ENCODE measurements around the gene TMPRSS3.

TMPRSS3 gene

GRCh38 chr21:42343101-42343500 lies 52.8 kb downstream of the TMPRSS3 start:
- Histone ChIP-seq H3K4me1 (ENCODE audit: control insufficient read depth in 5 of 5, insufficient read depth in 5 of 5, low read length in 5 of 5) (peaks cover 0 to 4% (median 0%) of the 10 kb centered on the region in 5 donors), H3K9ac (ENCODE audit: low read length in 5 of 5) (no peak overlapping the region), H3K36me3 (ENCODE audit: control insufficient read depth in 5 of 5, insufficient read depth in 5 of 5, low read length in 5 of 5) (no peaks in the 10 kb centered on the region), H3K9me3 (ENCODE audit: control insufficient read depth in 5 of 5, low read length in 5 of 5) (no peaks in the 10 kb centered on the region), H3K27me3 (ENCODE audit: control insufficient read depth in 5 of 5, insufficient read depth in 4 of 5, low read length in 5 of 5) (peaks cover 0 to 16% (median 3%) of the 10 kb centered on the region in 5 donors), H3K27ac (ENCODE audit: low read depth, low read length) (no peak overlapping the region), H3K4me3 (ENCODE audit: low read depth in 1 of 5, low read length in 5 of 5) (no peak overlapping the region)

- peaks cover 0 to 8% (median 0%) of the 10 kb centered on the region in 5 donors for H3K4me1 ChIP-seq (ENCODE audit: control insufficient read depth in 5 of 5, insufficient read depth in 5 of 5, low read length in 5 of 5)
Observed at GRCh38 chr21:42341776-42342542, 53.9 kb downstream of the TMPRSS3 start.

GRCh38 chr21:42340187-42341050 lies 55.4 kb downstream of the TMPRSS3 start:
- Histone ChIP-seq H3K36me3 (ENCODE audit: control insufficient read depth in 5 of 5, insufficient read depth in 5 of 5, low read length in 5 of 5) (no peaks in the 10 kb centered on the region), H3K4me3 (ENCODE audit: low read depth in 1 of 5, low read length in 5 of 5) (no peak overlapping the region), H3K9me3 (ENCODE audit: control insufficient read depth in 5 of 5, low read length in 5 of 5) (no peaks in the 10 kb centered on the region), H3K27me3 (ENCODE audit: control insufficient read depth in 5 of 5, insufficient read depth in 4 of 5, low read length in 5 of 5) (peaks cover 0 to 16% (median 8%) of the 10 kb centered on the region in 5 donors), H3K9ac (ENCODE audit: low read length in 5 of 5) (no peak overlapping the region), H3K27ac (ENCODE audit: low read depth, low read length) (no peak overlapping the region), H3K4me1 (ENCODE audit: control insufficient read depth in 5 of 5, insufficient read depth in 5 of 5, low read length in 5 of 5) (peaks cover 0 to 8% (median 0%) of the 10 kb centered on the region in 5 donors)

More at GRCh38 chr21:42341776-42342542, 53.9 kb downstream of the TMPRSS3 start:
- Histone ChIP-seq H3K27me3 (ENCODE audit: control insufficient read depth in 5 of 5, insufficient read depth in 4 of 5, low read length in 5 of 5) (peaks cover 0 to 12% (median 4%) of the 10 kb centered on the region in 5 donors), H3K9me3 (ENCODE audit: control insufficient read depth in 5 of 5, low read length in 5 of 5) (no peaks in the 10 kb centered on the region), H3K27ac (ENCODE audit: low read depth, low read length) (no peak overlapping the region), H3K9ac (ENCODE audit: low read length in 5 of 5) (no peak overlapping the region), H3K4me3 (ENCODE audit: low read depth in 1 of 5, low read length in 5 of 5) (no peak overlapping the region), H3K36me3 (ENCODE audit: control insufficient read depth in 5 of 5, insufficient read depth in 5 of 5, low read length in 5 of 5) (no peaks in the 10 kb centered on the region)

GRCh38 chr21:42338729-42339715 lies 56.8 kb downstream of the TMPRSS3 start:
- H3K4me3 ChIP-seq (ENCODE audit: low read depth in 1 of 5, low read length in 5 of 5) = no peak overlapping the region
- H3K4me1 ChIP-seq (ENCODE audit: control insufficient read depth in 5 of 5, insufficient read depth in 5 of 5, low read length in 5 of 5) = peaks cover 0 to 8% (median 0%) of the 10 kb centered on the region in 5 donors
- H3K36me3 ChIP-seq (ENCODE audit: control insufficient read depth in 5 of 5, insufficient read depth in 5 of 5, low read length in 5 of 5) = no peaks in the 10 kb centered on the region
- no peak overlapping the region for H3K27ac ChIP-seq (ENCODE audit: low read depth, low read length)
- H3K9ac ChIP-seq (ENCODE audit: low read length in 5 of 5) = no peak overlapping the region
- H3K27me3 ChIP-seq (ENCODE audit: control insufficient read depth in 5 of 5, insufficient read depth in 4 of 5, low read length in 5 of 5) = peaks cover 0 to 16% (median 8%) of the 10 kb centered on the region in 5 donors
- no peaks in the 10 kb centered on the region for H3K9me3 ChIP-seq (ENCODE audit: control insufficient read depth in 5 of 5, low read length in 5 of 5)

- no peak overlapping the region for H3K9ac ChIP-seq (ENCODE audit: low read length in 5 of 5)
- H3K4me3 ChIP-seq (ENCODE audit: low read depth in 1 of 5, low read length in 5 of 5) = peak overlapping the region in 2 of 5 donors; percentile 9 to 14
- H3K27ac ChIP-seq (ENCODE audit: low read depth, low read length) = no peak overlapping the region
- peaks cover 0 to 8% (median 0%) of the 10 kb centered on the region in 5 donors for H3K4me1 ChIP-seq (ENCODE audit: control insufficient read depth in 5 of 5, insufficient read depth in 5 of 5, low read length in 5 of 5)
- H3K9me3 ChIP-seq (ENCODE audit: control insufficient read depth in 5 of 5, low read length in 5 of 5) = no peaks in the 10 kb centered on the region
- no peaks in the 10 kb centered on the region for H3K36me3 ChIP-seq (ENCODE audit: control insufficient read depth in 5 of 5, insufficient read depth in 5 of 5, low read length in 5 of 5)
- peaks cover 0 to 17% (median 7%) of the 10 kb centered on the region in 5 donors for H3K27me3 ChIP-seq (ENCODE audit: control insufficient read depth in 5 of 5, insufficient read depth in 4 of 5, low read length in 5 of 5)
Observed at GRCh38 chr21:42337830-42338728, 57.8 kb downstream of the TMPRSS3 start.

GRCh38 chr21:42337276-42337675 lies 58.6 kb downstream of the TMPRSS3 start:
- Histone ChIP-seq H3K9ac (ENCODE audit: low read length in 5 of 5) (no peak overlapping the region), H3K27me3 (ENCODE audit: control insufficient read depth in 5 of 5, insufficient read depth in 4 of 5, low read length in 5 of 5) (peaks cover 2 to 24% (median 7%) of the 10 kb centered on the region in 5 donors), H3K27ac (ENCODE audit: low read depth, low read length) (no peak overlapping the region), H3K9me3 (ENCODE audit: control insufficient read depth in 5 of 5, low read length in 5 of 5) (peaks cover 0 to 3% (median 2%) of the 10 kb centered on the region in 5 donors), H3K4me3 (ENCODE audit: low read depth in 1 of 5, low read length in 5 of 5) (no peak overlapping the region), H3K36me3 (ENCODE audit: control insufficient read depth in 5 of 5, insufficient read depth in 5 of 5, low read length in 5 of 5) (no peaks in the 10 kb centered on the region), H3K4me1 (ENCODE audit: control insufficient read depth in 5 of 5, insufficient read depth in 5 of 5, low read length in 5 of 5) (peaks cover 0 to 8% (median 0%) of the 10 kb centered on the region in 5 donors)

GRCh38 chr21:42336054-42336453 lies 59.8 kb downstream of the TMPRSS3 start:
- Histone ChIP-seq H3K4me3 (ENCODE audit: low read depth in 1 of 5, low read length in 5 of 5) (no peak overlapping the region), H3K27ac (ENCODE audit: low read depth, low read length) (no peak overlapping the region), H3K27me3 (ENCODE audit: control insufficient read depth in 5 of 5, insufficient read depth in 4 of 5, low read length in 5 of 5) (peaks cover 2 to 27% (median 7%) of the 10 kb centered on the region in 5 donors), H3K4me1 (ENCODE audit: control insufficient read depth in 5 of 5, insufficient read depth in 5 of 5, low read length in 5 of 5) (peaks cover 0 to 8% (median 0%) of the 10 kb centered on the region in 5 donors), H3K9me3 (ENCODE audit: control insufficient read depth in 5 of 5, low read length in 5 of 5) (peaks cover 0 to 12% (median 8%) of the 10 kb centered on the region in 5 donors), H3K36me3 (ENCODE audit: control insufficient read depth in 5 of 5, insufficient read depth in 5 of 5, low read length in 5 of 5) (no peaks in the 10 kb centered on the region), H3K9ac (ENCODE audit: low read length in 5 of 5) (no peak overlapping the region)

GRCh38 chr21:42332557-42333317 lies 63.1 kb downstream of the TMPRSS3 start:
- Histone ChIP-seq H3K27ac (ENCODE audit: low read depth, low read length) (no peak overlapping the region), H3K36me3 (ENCODE audit: control insufficient read depth in 5 of 5, insufficient read depth in 5 of 5, low read length in 5 of 5) (no peaks in the 10 kb centered on the region), H3K4me3 (ENCODE audit: low read depth in 1 of 5, low read length in 5 of 5) (no peak overlapping the region), H3K27me3 (ENCODE audit: control insufficient read depth in 5 of 5, insufficient read depth in 4 of 5, low read length in 5 of 5) (peaks cover 2 to 21% (median 3%) of the 10 kb centered on the region in 5 donors), H3K9me3 (ENCODE audit: control insufficient read depth in 5 of 5, low read length in 5 of 5) (peaks cover 0 to 12% (median 8%) of the 10 kb centered on the region in 5 donors), H3K9ac (ENCODE audit: low read length in 5 of 5) (no peak overlapping the region), H3K4me1 (ENCODE audit: control insufficient read depth in 5 of 5, insufficient read depth in 5 of 5, low read length in 5 of 5) (peaks cover 0 to under 1% (median 0%) of the 10 kb centered on the region in 5 donors)

Measured in subcutaneous abdominal adipose tissue (tissue), 5 donors.